Common myeloid progenitor, CD34-positive (primary cell): Measurements from ENCODE around the gene CLDN17.

Source experiments
- CTCF ChIA-PET: fragments of 350-600 bp; sonication (Branson Sonifier 250); formaldehyde crosslinking; loops from one replicate; lab custom pipeline; 2021; ENCODE audit warnings: antibody characterized with exemption; lab: Charles Lee
- POLR2A ChIA-PET: fragments of 350-600 bp; sonication (Branson Sonifier 250); formaldehyde crosslinking; loops from one replicate; lab custom pipeline; 2021; ENCODE audit warnings: antibody characterized with exemption; lab: Charles Lee
- DNase-seq, 3 donors: peaks; one replicate each; pipeline versions ENCODE4 v3.0.0 to v3.0.0-alpha.2; 2013
- H3K27ac ChIP-seq, 2 experiments: 1 replicate in 1 of 2; 2 replicates in 1 of 2; pipeline ENCODE4 v1.7.0; 2013; ENCODE audit warnings: inconsistent platforms in 2 of 2, low read length in 2 of 2, mild to moderate bottlenecking in 2 of 2, low read depth in 1 of 2, moderate library complexity in 1 of 2; ENCODE audit not compliant: severe bottlenecking in 2 of 2, insufficient read depth in 1 of 2, poor library complexity in 1 of 2
- H3K27me3 ChIP-seq, 5 experiments: replicated peaks in 2 of 5; 1 replicate in 3 of 5; 2 replicates in 2 of 5; pipeline versions ENCODE4 v1.6.1 to v1.7.0; 2013; ENCODE audit warnings: low read length in 4 of 5, mild to moderate bottlenecking in 2 of 5, moderate library complexity in 2 of 5, inconsistent platforms in 1 of 5; ENCODE audit not compliant: insufficient read depth in 5 of 5, control insufficient read depth in 4 of 5
- H3K36me3 ChIP-seq, 4 experiments: 1 replicate in 2 of 4; 2 replicates in 2 of 4; pipeline versions ENCODE4 v1.6.1 to v1.7.0; 2013; ENCODE audit warnings: low read length in 3 of 4, control low read depth in 1 of 4, mild to moderate bottlenecking in 1 of 4; ENCODE audit not compliant: control insufficient read depth in 4 of 4, insufficient read depth in 4 of 4
- H3K4me1 ChIP-seq, 4 experiments: 1 replicate in 3 of 4; 2 replicates in 1 of 4; pipeline versions ENCODE4 v1.6.1 to v1.7.1; 2013; ENCODE audit warnings: low read length in 3 of 4, mild to moderate bottlenecking in 3 of 4, control low read depth in 1 of 4, inconsistent platforms in 1 of 4, moderate library complexity in 1 of 4; ENCODE audit not compliant: control insufficient read depth in 4 of 4, insufficient read depth in 4 of 4; ENCODE audit errors: control extremely low read depth in 1 of 4
- H3K4me3 ChIP-seq, 7 experiments: 1 replicate in 4 of 7; 2 replicates in 3 of 7; pipeline versions ENCODE4 v1.5.1 to v1.7.0; 2013; ENCODE audit warnings: mild to moderate bottlenecking in 7 of 7, low read length in 6 of 7, moderate library complexity in 6 of 7, inconsistent platforms in 2 of 7, low read depth in 2 of 7, control low read depth in 1 of 7; ENCODE audit not compliant: insufficient read depth in 4 of 7, control insufficient read depth in 1 of 7; ENCODE audit errors: extremely low read depth in 1 of 7
- H3K9me3 ChIP-seq, 5 experiments: 1 replicate in 4 of 5; 2 replicates in 1 of 5; pipeline versions ENCODE4 v1.6.1 to v1.7.1; 2013; ENCODE audit warnings: low read length in 4 of 5, mild to moderate bottlenecking in 2 of 5, inconsistent platforms in 1 of 5, low read depth in 1 of 5, moderate library complexity in 1 of 5; ENCODE audit not compliant: control insufficient read depth in 4 of 5, insufficient read depth in 2 of 5; ENCODE audit errors: control extremely low read depth in 1 of 5
- WGBS: methylation state at CpG from one replicate; pipeline ENCODE4 v1.1.5; 2013; ENCODE audit not compliant: insufficient coverage; 5-methylcytosine and 5-hydroxymethylcytosine counted together

Gene CLDN17

GRCh38 chr21:30194701-30195299, 28.2 kb upstream of the CLDN17 start:
- no peaks in the 10 kb centered on the region for H3K9me3 ChIP-seq
- H3K27me3 ChIP-seq: peaks cover 0 to 2% (median 0%) of the 10 kb centered on the region in 5 experiments
- H3K36me3 ChIP-seq: no peaks in the 10 kb centered on the region
- no CpG with 5 or more reads among the region's 2 CpGs for WGBS
- no peaks in the 10 kb centered on the region for H3K4me1 ChIP-seq
- ChIA-PET POLR2A (no interaction called here), CTCF (interaction anchor here (0.8 kb wide), 1 partner anchor 8 kb away, joined by 3 read pairs; no protein-coding TSS in a partner anchor)
- DNase-seq: peak; percentile 17 to 49 (median 33)
- H3K4me3 ChIP-seq: no peak overlapping the region
- no peak overlapping the region for H3K27ac ChIP-seq

GRCh38 chr21:30193201-30193600, 26.6 kb upstream of the CLDN17 start:
- H3K4me1 ChIP-seq: no peaks in the 10 kb centered on the region
- ChIA-PET POLR2A (no interaction called here), CTCF (no interaction called here)
- 86% methylated on average over 2 of the region's 2 CpGs for WGBS
- H3K27ac ChIP-seq: no peak overlapping the region
- no peaks in the 10 kb centered on the region for H3K36me3 ChIP-seq
- H3K9me3 ChIP-seq: no peaks in the 10 kb centered on the region
- no peak overlapping the region for H3K4me3 ChIP-seq
- no peak for DNase-seq
- H3K27me3 ChIP-seq: peaks cover 0 to 2% (median 2%) of the 10 kb centered on the region in 5 experiments

GRCh38 chr21:30190554-30190953, 23.9 kb upstream of the CLDN17 start:
- no peak for DNase-seq
- ChIA-PET POLR2A (no interaction called here), CTCF (no interaction called here)
- H3K4me1 ChIP-seq: no peaks in the 10 kb centered on the region
- H3K4me3 ChIP-seq: no peak overlapping the region
- no peaks in the 10 kb centered on the region for H3K36me3 ChIP-seq
- H3K9me3 ChIP-seq: no peaks in the 10 kb centered on the region
- WGBS: 63% methylated on average over 7 of the region's 7 CpGs
- H3K27me3 ChIP-seq: peaks cover 0 to 3% (median 0%) of the 10 kb centered on the region in 5 experiments
- no peak overlapping the region for H3K27ac ChIP-seq

- ChIA-PET POLR2A (no interaction called here), CTCF (no interaction called here)
- no peaks in the 10 kb centered on the region for H3K4me1 ChIP-seq
- no peaks in the 10 kb centered on the region for H3K36me3 ChIP-seq
- H3K4me3 ChIP-seq: no peak overlapping the region
- H3K27ac ChIP-seq: no peak overlapping the region
- WGBS: 100% methylated on average over 1 of the region's 3 CpGs
- peaks cover 0 to 3% (median 0%) of the 10 kb centered on the region in 5 experiments for H3K27me3 ChIP-seq
- H3K9me3 ChIP-seq: no peaks in the 10 kb centered on the region
- DNase-seq: no peak
Measured at GRCh38 chr21:30189773-30190172, 23.2 kb upstream of the CLDN17 start.

GRCh38 chr21:30186242-30186641, 19.6 kb upstream of the CLDN17 start:
- H3K36me3 ChIP-seq: no peaks in the 10 kb centered on the region
- WGBS: 100% methylated on average over 1 of the region's 2 CpGs
- POLR2A ChIA-PET: no interaction called here
- no peak overlapping the region for H3K27ac ChIP-seq
- peaks cover 0 to 3% (median 0%) of the 10 kb centered on the region in 5 experiments for H3K27me3 ChIP-seq
- no peaks in the 10 kb centered on the region for H3K9me3 ChIP-seq
- CTCF ChIA-PET: no interaction called here
- H3K4me1 ChIP-seq: no peaks in the 10 kb centered on the region
- H3K4me3 ChIP-seq: no peak overlapping the region
- no peak for DNase-seq

GRCh38 chr21:30168086-30168485, 1.5 kb upstream of the CLDN17 start:
- 93% methylated on average over 3 of the region's 3 CpGs for WGBS
- no peaks in the 10 kb centered on the region for H3K27me3 ChIP-seq
- no peak for DNase-seq
- no peaks in the 10 kb centered on the region for H3K4me1 ChIP-seq
- H3K4me3 ChIP-seq: no peak overlapping the region
- CTCF ChIA-PET: no interaction called here
- H3K27ac ChIP-seq: no peak overlapping the region
- POLR2A ChIA-PET: no interaction called here
- H3K9me3 ChIP-seq: no peaks in the 10 kb centered on the region
- no peaks in the 10 kb centered on the region for H3K36me3 ChIP-seq

- Histone ChIP-seq H3K27ac (no peak overlapping the region), H3K4me3 (no peak overlapping the region), H3K9me3 (no peaks in the 10 kb centered on the region), H3K4me1 (no peaks in the 10 kb centered on the region), H3K27me3 (no peaks in the 10 kb centered on the region), H3K36me3 (no peaks in the 10 kb centered on the region)
- 97% methylated on average over 9 of the region's 9 CpGs for WGBS
- no peak for DNase-seq
- ChIA-PET CTCF (no interaction called here), POLR2A (no interaction called here)
Measured at GRCh38 chr21:30166171-30166570, 434 bp downstream of the CLDN17 start.
